ENCODE data around the gene OXCT2.

Gene OXCT2

DNA sequence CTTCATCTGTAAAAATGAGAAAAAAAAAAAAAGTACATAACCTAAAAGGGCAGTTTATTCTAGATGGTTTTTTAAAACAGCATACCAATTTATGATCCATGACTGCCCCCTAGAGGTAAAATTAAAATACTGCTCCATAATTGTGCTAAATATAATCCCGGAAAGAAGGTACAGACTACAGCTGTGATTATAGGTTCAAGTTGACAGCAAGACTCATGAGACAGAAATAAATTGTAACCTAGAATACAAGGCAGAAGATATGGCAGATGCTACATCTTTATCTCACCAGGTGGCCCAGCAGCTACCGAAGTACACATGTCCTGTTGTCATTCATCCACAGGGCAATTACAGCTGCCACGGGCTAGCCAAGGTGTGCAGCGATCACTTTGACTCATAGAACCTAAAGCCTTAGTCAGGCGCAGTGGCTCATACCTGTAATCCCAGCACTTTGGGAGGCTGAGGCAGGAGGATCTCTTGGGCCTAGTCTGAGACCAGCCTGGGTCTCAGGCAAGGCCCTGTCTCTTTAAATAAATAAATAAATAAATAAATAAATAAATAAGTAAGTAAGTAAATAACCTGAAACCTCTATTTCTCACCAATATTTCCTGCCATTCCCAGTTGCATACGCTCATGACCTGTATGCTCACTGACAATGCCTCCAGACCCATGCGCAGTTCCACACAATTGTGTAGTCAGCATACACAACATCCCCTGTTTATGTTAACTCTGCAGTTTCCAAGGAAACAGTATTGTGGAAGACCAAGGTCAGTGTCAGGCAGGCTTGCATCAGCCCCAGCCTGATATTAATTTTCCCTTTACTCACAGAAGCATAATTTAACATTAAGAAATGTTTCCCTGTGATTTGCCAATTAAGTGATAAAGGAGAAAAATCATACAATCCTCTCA is 50.8 kb downstream of the OXCT2 start:
- peak; percentile 78 to 82 for DNase-seq (ENCODE audit: low read depth in 2 of 2)

More for the DNA sequence above, 50.8 kb downstream of the OXCT2 start:
- TF ChIP-seq, protein P1, sequence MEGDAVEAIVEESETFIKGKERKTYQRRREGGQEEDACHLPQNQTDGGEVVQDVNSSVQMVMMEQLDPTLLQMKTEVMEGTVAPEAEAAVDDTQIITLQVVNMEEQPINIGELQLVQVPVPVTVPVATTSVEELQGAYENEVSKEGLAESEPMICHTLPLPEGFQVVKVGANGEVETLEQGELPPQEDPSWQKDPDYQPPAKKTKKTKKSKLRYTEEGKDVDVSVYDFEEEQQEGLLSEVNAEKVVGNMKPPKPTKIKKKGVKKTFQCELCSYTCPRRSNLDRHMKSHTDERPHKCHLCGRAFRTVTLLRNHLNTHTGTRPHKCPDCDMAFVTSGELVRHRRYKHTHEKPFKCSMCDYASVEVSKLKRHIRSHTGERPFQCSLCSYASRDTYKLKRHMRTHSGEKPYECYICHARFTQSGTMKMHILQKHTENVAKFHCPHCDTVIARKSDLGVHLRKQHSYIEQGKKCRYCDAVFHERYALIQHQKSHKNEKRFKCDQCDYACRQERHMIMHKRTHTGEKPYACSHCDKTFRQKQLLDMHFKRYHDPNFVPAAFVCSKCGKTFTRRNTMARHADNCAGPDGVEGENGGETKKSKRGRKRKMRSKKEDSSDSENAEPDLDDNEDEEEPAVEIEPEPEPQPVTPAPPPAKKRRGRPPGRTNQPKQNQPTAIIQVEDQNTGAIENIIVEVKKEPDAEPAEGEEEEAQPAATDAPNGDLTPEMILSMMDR (IDR thresholded peaks at IDR 0.05; ENCODE audit: low read depth, low read length): peak; percentile 33
- no peak overlapping the region for H3K4me3 ChIP-seq (replicated peaks in 1 of 2; ENCODE audit: low read depth in 2 of 2, low read length in 2 of 2)

Measured in cardiac fibroblast (primary cell).